HEK293T (cell line): ENCODE data around the gene ITFG1.

Experiments
- BHLHE40 ChIP-seq: fragments of 450-650 bp; IDR thresholded peaks from 2 replicates; pipeline ENCODE4 v1.6.1; 2016; ENCODE audit warnings: mild to moderate bottlenecking, moderate library complexity, borderline replicate concordance
- FOXK2 ChIP-seq: fragments of 450-650 bp; IDR thresholded peaks from 2 replicates; pipeline ENCODE4 v1.6.1; 2016; ENCODE audit warnings: mild to moderate bottlenecking
- FOXM1 ChIP-seq: fragments of 450-650 bp; IDR thresholded peaks from 2 replicates; pipeline ENCODE4 v1.6.1; 2017; ENCODE audit warnings: mild to moderate bottlenecking, borderline replicate concordance
- L3MBTL2 ChIP-seq: fragments of 450-650 bp; conservative IDR thresholded peaks from 2 replicates; pipeline ENCODE4 v1.6.1; 2016; ENCODE audit warnings: mild to moderate bottlenecking
- LEF1 ChIP-seq: fragments of 450-650 bp; IDR thresholded peaks from 2 replicates; pipeline ENCODE4 v1.6.1; 2017; ENCODE audit warnings: mild to moderate bottlenecking, borderline replicate concordance
- NFRKB ChIP-seq: fragments of 450-650 bp; IDR thresholded peaks from 2 replicates; pipeline ENCODE4 v1.6.1; 2016; ENCODE audit warnings: mild to moderate bottlenecking, moderate library complexity
- SP1 ChIP-seq: fragments of 450-650 bp; IDR thresholded peaks from 2 replicates; pipeline ENCODE4 v1.6.1; 2017
- SUZ12 ChIP-seq: fragments of 450-650 bp; IDR thresholded peaks from 2 replicates; pipeline ENCODE4 v1.6.1; 2016; ENCODE audit warnings: mild to moderate bottlenecking
- TARDBP ChIP-seq: fragments of 450-650 bp; IDR thresholded peaks from 2 replicates; pipeline ENCODE4 v1.6.1; 2016
- ZNF384 ChIP-seq: fragments of 450-650 bp; IDR thresholded peaks from 2 replicates; pipeline ENCODE4 v1.6.1; 2016
- TF ChIP-seq, protein P1 (sequence below): fragments of 450-650 bp; IDR thresholded peaks from 2 replicates; pipeline ENCODE4 v1.6.1; 2016

DNA sequence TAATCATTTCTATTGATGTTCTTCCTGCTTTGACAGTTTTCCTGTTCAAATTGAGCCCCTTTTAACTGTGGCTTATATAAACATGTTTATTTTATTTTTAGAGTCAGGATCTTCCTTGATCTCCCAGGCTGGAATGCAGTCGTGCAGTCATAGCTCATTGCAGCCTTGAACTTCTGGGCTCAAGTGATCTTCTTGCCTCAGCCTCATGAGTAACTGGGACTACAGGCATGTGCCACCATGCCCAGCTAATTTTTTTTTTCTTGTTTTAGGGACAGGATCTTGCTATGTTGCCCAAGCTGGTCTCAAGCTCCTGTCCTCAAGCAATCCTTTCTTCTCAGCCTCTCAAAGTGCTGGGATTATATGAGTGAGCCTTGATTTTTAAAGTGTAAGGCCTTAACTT lies 14.9 kb upstream of the ITFG1 start:
- TF ChIP-seq SP1 = no peak
- TF ChIP-seq L3MBTL2 = no peak
- TF ChIP-seq TARDBP = no peak
- no peak for TF ChIP-seq BHLHE40
- no peak for TF ChIP-seq FOXK2
- no peak for TF ChIP-seq ZNF384
- no peak for TF ChIP-seq LEF1
- no peak for TF ChIP-seq FOXM1
- TF ChIP-seq, protein P1, sequence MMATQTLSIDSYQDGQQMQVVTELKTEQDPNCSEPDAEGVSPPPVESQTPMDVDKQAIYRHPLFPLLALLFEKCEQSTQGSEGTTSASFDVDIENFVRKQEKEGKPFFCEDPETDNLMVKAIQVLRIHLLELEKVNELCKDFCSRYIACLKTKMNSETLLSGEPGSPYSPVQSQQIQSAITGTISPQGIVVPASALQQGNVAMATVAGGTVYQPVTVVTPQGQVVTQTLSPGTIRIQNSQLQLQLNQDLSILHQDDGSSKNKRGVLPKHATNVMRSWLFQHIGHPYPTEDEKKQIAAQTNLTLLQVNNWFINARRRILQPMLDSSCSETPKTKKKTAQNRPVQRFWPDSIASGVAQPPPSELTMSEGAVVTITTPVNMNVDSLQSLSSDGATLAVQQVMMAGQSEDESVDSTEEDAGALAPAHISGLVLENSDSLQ = no peak
- no peak for TF ChIP-seq NFRKB
- TF ChIP-seq SUZ12 = no peak
